Smooth muscle cell (in vitro differentiated cells): ENCODE data around the gene BARHL2. TPM values are rescaled to one million over a fixed set of nuclear protein-coding genes. Genes with fewer than 3 reads are reported as not detected.

Source experiments
- DNase-seq: peaks from one replicate; lab custom pipeline; 2025; ENCODE audit not compliant: unreplicated experiment; lab: John Stamatoyannopoulos, UW
- H2AFZ ChIP-seq: fragments of 200-600 bp; sonication (generic); 2 replicates; pipeline ENCODE4 v1.6.0; 2016; ENCODE audit warnings: antibody characterized with exemption, low read depth, mild to moderate bottlenecking
- H3F3A ChIP-seq: fragments of 200-600 bp; sonication (generic); 2 replicates; pipeline ENCODE4 v1.6.0; 2017; ENCODE audit warnings: antibody characterized with exemption, low read depth
- H3K27ac ChIP-seq: fragments of 200-600 bp; sonication (generic); 2 replicates; pipeline ENCODE4 v1.5.1; 2016; ENCODE audit warnings: low read depth, mild to moderate bottlenecking
- H3K27me3 ChIP-seq: fragments of 200-600 bp; sonication (generic); 2 replicates; pipeline ENCODE4 v1.6.1; 2016; ENCODE audit warnings: low read depth, mild to moderate bottlenecking
- H3K36me3 ChIP-seq: fragments of 200-600 bp; sonication (generic); 2 replicates; pipeline ENCODE4 v1.5.1; 2016; ENCODE audit warnings: low read depth
- H3K4me1 ChIP-seq: fragments of 200-600 bp; sonication (generic); 2 replicates; pipeline ENCODE4 v1.5.1; 2016; ENCODE audit warnings: low read depth
- H3K4me2 ChIP-seq: fragments of 200-600 bp; sonication (generic); 2 replicates; pipeline ENCODE4 v1.6.0; 2016; ENCODE audit warnings: mild to moderate bottlenecking
- H3K4me3 ChIP-seq: fragments of 200-600 bp; sonication (generic); 2 replicates; pipeline ENCODE4 v1.5.1; 2016; ENCODE audit warnings: mild to moderate bottlenecking
- H3K79me2 ChIP-seq: fragments of 200-600 bp; sonication (generic); 2 replicates; pipeline ENCODE4 v1.6.0; 2016; ENCODE audit warnings: low read depth, mild to moderate bottlenecking
- H3K9ac ChIP-seq: fragments of 200-600 bp; sonication (generic); 2 replicates; pipeline ENCODE4 v1.6.0; 2016; ENCODE audit warnings: low read depth
- H3K9me3 ChIP-seq: fragments of 200-600 bp; sonication (generic); replicated peaks from 2 replicates; pipeline ENCODE4 v1.5.1; 2016; ENCODE audit warnings: low read depth
- H4K20me1 ChIP-seq: fragments of 200-600 bp; sonication (generic); 2 replicates; pipeline ENCODE4 v1.6.0; 2016; ENCODE audit warnings: low read depth
- WGBS: methylation state at CpG from one replicate; pipeline ENCODE4 v1.1.7; 2016; ENCODE audit warnings: low lambda C conversion rate; 5-methylcytosine and 5-hydroxymethylcytosine counted together
- polyA plus RNA-seq: library from polyadenylated mRNA; unstranded; fragments of >200 nt; fragmentation: Nextera tagmentation; extraction: Ambion mirVana; gene quantifications from 2 replicates; pipeline ENCODE4 v1.2.1, GENCODE V29; 2016
- total RNA-seq: library from RNA; depleted of rRNA; stranded (reverse); fragments of >200 nt; gene quantifications from 2 replicates; pipeline ENCODE4 v1.2.3, GENCODE V29; 2014
- TF ChIP-seq, protein P1 (sequence below): fragments of 200-600 bp; sonication (generic); IDR thresholded peaks from 2 replicates; pipeline ENCODE4 v1.5.1; 2017; ENCODE audit warnings: borderline replicate concordance, mild to moderate bottlenecking, antibody characterized with exemption; ENCODE audit not compliant: insufficient read depth, poor library complexity, severe bottlenecking

BARHL2 gene
- total RNA-seq, result not detected in 2 replicates
- polyA plus RNA-seq, result not detected in 2 replicates

DNA sequence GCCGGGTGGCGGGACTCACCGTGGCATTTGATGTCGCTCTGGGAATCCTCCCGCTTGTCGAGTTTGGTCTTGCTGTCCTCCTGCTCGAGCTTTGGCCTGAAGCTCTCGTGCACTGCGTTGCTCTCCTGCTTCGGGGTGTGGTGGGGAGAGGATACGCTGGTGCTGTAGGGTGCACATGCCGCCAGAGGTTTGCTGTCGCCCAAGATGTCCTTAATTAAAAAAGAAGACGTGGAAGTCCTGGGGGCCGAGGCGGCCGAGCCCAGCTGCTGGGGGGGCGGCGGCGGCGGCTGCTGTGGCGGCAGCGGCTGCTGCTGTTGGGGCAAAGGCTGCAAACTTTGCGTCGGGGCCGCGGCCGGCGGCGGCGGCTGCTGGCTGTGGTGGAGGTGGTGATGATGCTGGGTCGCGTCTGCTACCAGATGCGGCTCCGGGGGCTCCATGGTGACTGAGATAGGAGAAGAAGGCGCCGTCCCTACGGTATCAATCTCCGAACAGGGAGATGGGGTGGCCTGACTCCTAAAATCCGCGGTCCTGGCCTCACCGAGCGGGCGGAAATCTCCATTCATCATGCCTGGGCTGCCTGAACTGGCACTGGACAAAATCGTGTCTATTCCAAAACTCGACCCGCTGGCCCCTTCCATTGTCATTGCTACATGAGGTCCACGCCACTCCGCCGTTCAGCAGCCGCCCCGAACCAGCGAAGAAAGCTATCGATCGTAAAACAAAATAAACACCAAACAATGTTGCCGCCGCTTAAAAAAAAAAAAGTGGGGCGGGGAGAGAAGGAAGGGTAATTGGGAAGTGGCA lies at the start of gene BARHL2:
Gene BARHL2 (minus strand): TSS at position 751 of the 804 bp plus-strand sequence. CDS start 107 bp downstream, at position 644.
- TF ChIP-seq, protein P1, sequence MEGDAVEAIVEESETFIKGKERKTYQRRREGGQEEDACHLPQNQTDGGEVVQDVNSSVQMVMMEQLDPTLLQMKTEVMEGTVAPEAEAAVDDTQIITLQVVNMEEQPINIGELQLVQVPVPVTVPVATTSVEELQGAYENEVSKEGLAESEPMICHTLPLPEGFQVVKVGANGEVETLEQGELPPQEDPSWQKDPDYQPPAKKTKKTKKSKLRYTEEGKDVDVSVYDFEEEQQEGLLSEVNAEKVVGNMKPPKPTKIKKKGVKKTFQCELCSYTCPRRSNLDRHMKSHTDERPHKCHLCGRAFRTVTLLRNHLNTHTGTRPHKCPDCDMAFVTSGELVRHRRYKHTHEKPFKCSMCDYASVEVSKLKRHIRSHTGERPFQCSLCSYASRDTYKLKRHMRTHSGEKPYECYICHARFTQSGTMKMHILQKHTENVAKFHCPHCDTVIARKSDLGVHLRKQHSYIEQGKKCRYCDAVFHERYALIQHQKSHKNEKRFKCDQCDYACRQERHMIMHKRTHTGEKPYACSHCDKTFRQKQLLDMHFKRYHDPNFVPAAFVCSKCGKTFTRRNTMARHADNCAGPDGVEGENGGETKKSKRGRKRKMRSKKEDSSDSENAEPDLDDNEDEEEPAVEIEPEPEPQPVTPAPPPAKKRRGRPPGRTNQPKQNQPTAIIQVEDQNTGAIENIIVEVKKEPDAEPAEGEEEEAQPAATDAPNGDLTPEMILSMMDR, result no peak
- Histone ChIP-seq H3K9me3 (no peaks in the 10 kb centered on the region), H3K9ac (no peak within 1 kb of the TSS), H3K36me3 (no peaks in the 10 kb centered on the region), H3K4me2 (peak within 1 kb of the TSS; percentile 86), H3F3A (no peaks in the 10 kb centered on the region), H3K4me1 (peaks cover 29% of the 10 kb centered on the region), H3K27me3 (peaks cover 99% of the 10 kb centered on the region), H3K4me3 (peak within 1 kb of the TSS; percentile 48), H2AFZ (peak within 1 kb of the TSS; percentile 63), H3K27ac (no peak within 1 kb of the TSS), H3K79me2 (no peaks in the 10 kb centered on the region), H4K20me1 (no peaks in the 10 kb centered on the region)
- 4% methylated on average over 58 of the region's 58 CpGs for WGBS
- no peak for DNase-seq

DNA sequence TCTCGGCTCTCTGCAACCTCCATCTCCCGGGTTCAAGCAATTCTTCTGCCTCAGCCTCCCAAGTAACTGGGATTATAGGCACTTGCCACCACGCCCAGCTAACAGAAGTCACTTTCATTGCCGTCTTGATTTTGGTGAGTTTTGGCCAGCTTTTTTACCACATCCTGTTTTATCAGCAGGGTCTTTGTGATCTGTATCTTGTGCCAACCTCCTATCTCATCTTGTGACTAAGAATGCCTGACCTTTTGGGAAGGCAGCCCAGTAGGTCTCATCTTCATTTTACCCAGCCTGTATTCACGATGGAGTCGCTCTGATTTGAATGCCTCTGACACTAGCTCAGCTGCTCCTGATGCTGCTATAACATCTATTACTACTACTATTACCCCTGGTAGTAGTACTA lies 46.8 kb upstream of the BARHL2 start:
- H3K36me3 ChIP-seq, result no peaks in the 10 kb centered on the region
- 98% methylated on average over 6 of the region's 6 CpGs for WGBS
- H3K27ac ChIP-seq, result no peak overlapping the region
- no peaks in the 10 kb centered on the region for H3K4me1 ChIP-seq
- no peaks in the 10 kb centered on the region for H3K9me3 ChIP-seq
- H3K4me3 ChIP-seq, result no peak overlapping the region
- DNase-seq, result no peak
- H3K9ac ChIP-seq, result no peak overlapping the region
- H3K4me2 ChIP-seq, result no peak overlapping the region
- H3K27me3 ChIP-seq, result peaks cover 33% of the 10 kb centered on the region
- H4K20me1 ChIP-seq, result no peaks in the 10 kb centered on the region
- H2AFZ ChIP-seq, result no peak overlapping the region
- TF ChIP-seq, protein P1, result no peak
- H3F3A ChIP-seq, result no peaks in the 10 kb centered on the region
- no peaks in the 10 kb centered on the region for H3K79me2 ChIP-seq

DNA sequence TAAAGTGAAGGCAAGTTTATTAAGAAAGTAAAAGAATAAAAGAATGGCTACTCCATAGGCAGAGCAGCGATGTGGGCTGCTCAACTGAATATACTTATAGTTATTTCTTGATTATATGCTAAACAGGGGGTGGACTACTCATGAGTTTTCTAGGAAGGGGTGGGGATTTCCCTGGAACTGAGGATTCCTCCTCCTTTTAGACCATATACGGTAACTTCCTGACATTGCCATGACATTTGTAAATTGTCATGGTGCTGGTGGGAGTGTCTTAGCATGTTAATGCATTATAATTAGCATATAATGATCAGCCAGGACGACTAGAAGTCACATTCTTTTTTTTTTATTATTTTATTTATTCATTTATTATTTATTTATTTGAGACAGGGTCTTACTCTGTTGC lies 46.4 kb upstream of the BARHL2 start:
- TF ChIP-seq, protein P1, result no peak
- Histone ChIP-seq H2AFZ (no peak overlapping the region), H3K4me2 (no peak overlapping the region), H3F3A (no peaks in the 10 kb centered on the region), H3K4me3 (no peak overlapping the region), H3K79me2 (no peaks in the 10 kb centered on the region), H3K4me1 (no peaks in the 10 kb centered on the region), H3K27ac (no peak overlapping the region), H3K9ac (no peak overlapping the region), H4K20me1 (no peaks in the 10 kb centered on the region), H3K9me3 (no peaks in the 10 kb centered on the region), H3K27me3 (peaks cover 37% of the 10 kb centered on the region), H3K36me3 (no peaks in the 10 kb centered on the region)
- 90% methylated on average over 3 of the region's 3 CpGs for WGBS
- DNase-seq, result no peak
